ENCODE results near the gene SORCS2. TPM values are rescaled to one million over a fixed set of nuclear protein-coding genes. Genes with fewer than 3 reads are reported as not detected.
"Not testable (repeated sequence)": the region's sequence is repeated elsewhere in the genome, so short reads cannot be mapped to it uniquely, and the experiment has no call there.

SORCS2 gene
- total RNA-seq, 1 donor from 2014 or later, result 13.4 TPM

GRCh38 chr4:7575426-7575825 is 383.1 kb downstream of the SORCS2 start:
- DNase-seq (ENCODE audit: extremely low spot score, unreplicated experiment), result no peak
- TF ChIP-seq, protein P1, sequence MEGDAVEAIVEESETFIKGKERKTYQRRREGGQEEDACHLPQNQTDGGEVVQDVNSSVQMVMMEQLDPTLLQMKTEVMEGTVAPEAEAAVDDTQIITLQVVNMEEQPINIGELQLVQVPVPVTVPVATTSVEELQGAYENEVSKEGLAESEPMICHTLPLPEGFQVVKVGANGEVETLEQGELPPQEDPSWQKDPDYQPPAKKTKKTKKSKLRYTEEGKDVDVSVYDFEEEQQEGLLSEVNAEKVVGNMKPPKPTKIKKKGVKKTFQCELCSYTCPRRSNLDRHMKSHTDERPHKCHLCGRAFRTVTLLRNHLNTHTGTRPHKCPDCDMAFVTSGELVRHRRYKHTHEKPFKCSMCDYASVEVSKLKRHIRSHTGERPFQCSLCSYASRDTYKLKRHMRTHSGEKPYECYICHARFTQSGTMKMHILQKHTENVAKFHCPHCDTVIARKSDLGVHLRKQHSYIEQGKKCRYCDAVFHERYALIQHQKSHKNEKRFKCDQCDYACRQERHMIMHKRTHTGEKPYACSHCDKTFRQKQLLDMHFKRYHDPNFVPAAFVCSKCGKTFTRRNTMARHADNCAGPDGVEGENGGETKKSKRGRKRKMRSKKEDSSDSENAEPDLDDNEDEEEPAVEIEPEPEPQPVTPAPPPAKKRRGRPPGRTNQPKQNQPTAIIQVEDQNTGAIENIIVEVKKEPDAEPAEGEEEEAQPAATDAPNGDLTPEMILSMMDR (conservative IDR thresholded peaks at IDR 0.05), result no peak
- no peak overlapping the region for H3K27ac Mint-ChIP-seq
- peaks cover 5% of the 10 kb centered on the region for H3K36me3 Mint-ChIP-seq
- peaks cover 27% of the 10 kb centered on the region for H3K9me3 Mint-ChIP-seq
- H3K4me1 Mint-ChIP-seq (ENCODE audit: unreplicated experiment), result no peaks in the 10 kb centered on the region
- no peaks in the 10 kb centered on the region for H3K27me3 Mint-ChIP-seq
- no peak overlapping the region for H3K4me3 Mint-ChIP-seq

DNA sequence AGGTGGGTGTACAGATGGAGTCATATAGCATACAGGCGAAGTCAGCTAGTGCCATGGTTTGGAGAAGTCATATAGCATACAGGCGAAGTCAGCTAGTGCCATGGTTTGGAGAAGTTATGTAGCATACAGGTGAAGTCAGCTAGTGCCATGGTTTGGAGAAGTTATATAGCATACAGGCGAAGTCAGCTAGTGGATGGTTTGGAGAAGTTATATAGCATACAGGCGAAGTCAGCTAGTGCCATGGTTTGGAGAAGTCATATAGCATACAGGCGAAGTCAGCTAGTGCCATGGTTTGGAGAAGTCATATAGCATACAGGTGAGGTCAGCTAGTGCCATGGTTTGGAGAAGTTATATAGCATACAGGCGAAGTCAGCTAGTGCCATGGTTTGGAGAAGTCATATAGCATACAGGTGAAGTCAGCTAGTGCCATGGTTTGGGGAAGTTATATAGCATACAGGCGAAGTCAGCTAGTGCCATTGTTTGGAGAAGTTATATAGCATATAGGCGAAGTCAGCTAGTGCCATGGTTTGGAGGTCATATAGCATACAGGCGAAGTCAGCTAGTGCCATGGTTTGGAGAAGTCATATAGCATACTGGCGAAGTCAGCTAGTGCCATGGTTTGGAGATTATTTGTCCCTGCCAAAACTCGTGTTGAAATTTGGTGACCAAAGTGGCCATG is 385.2 kb downstream of the SORCS2 start:
- not testable (repeated sequence) for H3K36me3 Mint-ChIP-seq; H3K27ac Mint-ChIP-seq; DNase-seq (ENCODE audit: extremely low spot score, unreplicated experiment); H3K27me3 Mint-ChIP-seq; H3K4me3 Mint-ChIP-seq; H3K4me1 Mint-ChIP-seq (ENCODE audit: unreplicated experiment)
- peaks cover 27% of the 10 kb centered on the region for H3K9me3 Mint-ChIP-seq

- H3K9me3 Mint-ChIP-seq, result peaks cover 17% of the 10 kb centered on the region
- H3K27ac Mint-ChIP-seq, result no peak overlapping the region
- peaks cover 2% of the 10 kb centered on the region for H3K36me3 Mint-ChIP-seq
- H3K27me3 Mint-ChIP-seq, result peaks cover 3% of the 10 kb centered on the region
- no peak overlapping the region for H3K4me3 Mint-ChIP-seq
- DNase-seq (ENCODE audit: extremely low spot score, unreplicated experiment), result peak; percentile 80
- peaks cover 8% of the 10 kb centered on the region for H3K4me1 Mint-ChIP-seq (ENCODE audit: unreplicated experiment)
- TF ChIP-seq, protein P1 (conservative IDR thresholded peaks at IDR 0.05), result no peak
Observed at GRCh38 chr4:7581477-7581876, 389.1 kb downstream of the SORCS2 start.

GRCh38 chr4:7582313-7583097 is 390.2 kb downstream of the SORCS2 start:
- Mint-ChIP-seq H3K4me1 (ENCODE audit: unreplicated experiment) (peaks cover 8% of the 10 kb centered on the region), H3K9me3 (peaks cover 6% of the 10 kb centered on the region), H3K27ac (no peak overlapping the region), H3K4me3 (no peak overlapping the region), H3K27me3 (peaks cover 3% of the 10 kb centered on the region), H3K36me3 (no peaks in the 10 kb centered on the region)
- DNase-seq (ENCODE audit: extremely low spot score, unreplicated experiment), result no peak
- TF ChIP-seq, protein P1 (conservative IDR thresholded peaks at IDR 0.05), result no peak

- no peak for DNase-seq (ENCODE audit: extremely low spot score, unreplicated experiment)
- TF ChIP-seq, protein P1 (conservative IDR thresholded peaks at IDR 0.05), result no peak
- Mint-ChIP-seq H3K4me3 (no peak overlapping the region), H3K27me3 (peaks cover 6% of the 10 kb centered on the region), H3K9me3 (no peaks in the 10 kb centered on the region), H3K36me3 (no peaks in the 10 kb centered on the region), H3K4me1 (ENCODE audit: unreplicated experiment) (peaks cover 20% of the 10 kb centered on the region), H3K27ac (no peak overlapping the region)
Observed at GRCh38 chr4:7584098-7584497, 391.8 kb downstream of the SORCS2 start.

DNA sequence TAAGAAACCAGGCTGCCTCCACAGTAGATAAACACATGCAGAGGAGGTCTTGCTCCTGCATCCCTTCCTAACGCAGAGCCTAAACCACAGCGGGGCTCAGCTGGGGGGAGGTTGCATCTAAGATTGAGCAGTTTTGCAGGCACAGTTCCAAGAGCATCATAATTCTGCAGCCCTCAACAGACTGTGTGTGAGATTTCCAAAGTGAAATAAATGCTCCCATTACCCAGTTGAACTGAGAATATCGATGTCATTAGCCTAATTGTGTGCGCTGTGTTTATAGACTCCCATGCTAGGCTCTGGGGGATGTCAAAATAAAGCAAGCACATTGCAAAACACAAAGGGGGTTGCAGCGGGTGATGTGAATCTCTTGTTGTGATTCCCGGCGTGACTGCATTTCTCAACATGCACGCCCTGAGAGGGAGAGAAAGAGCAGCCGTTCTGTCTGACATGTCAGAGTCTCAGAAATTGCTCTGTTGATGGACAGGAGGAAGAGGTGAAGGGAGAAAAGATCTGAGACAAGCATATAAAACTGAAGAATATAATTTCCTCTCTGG is 392.3 kb downstream of the SORCS2 start:
- Mint-ChIP-seq H3K9me3 (no peaks in the 10 kb centered on the region), H3K4me3 (no peak overlapping the region), H3K4me1 (ENCODE audit: unreplicated experiment) (peaks cover 22% of the 10 kb centered on the region), H3K27ac (no peak overlapping the region), H3K27me3 (peaks cover 6% of the 10 kb centered on the region), H3K36me3 (no peaks in the 10 kb centered on the region)
- DNase-seq (ENCODE audit: extremely low spot score, unreplicated experiment), result no peak
- TF ChIP-seq, protein P1 (conservative IDR thresholded peaks at IDR 0.05), result no peak
